A673 (cell line): ENCODE data around the gene AHCYL2. TPM values are rescaled to one million over a fixed set of nuclear protein-coding genes. Genes with fewer than 3 reads are reported as not detected.
"Not testable (repeated sequence)": the region's sequence is repeated elsewhere in the genome, so short reads cannot be mapped to it uniquely, and the experiment has no call there.

Experiments
- BruUV-seq: library from RNA; stranded (reverse); fragments of 400-500 nt; replicated peaks from 2 replicates; lab custom pipeline; 2021; lab: Mats Ljungman, UMichigan
- CTCF ChIA-PET: fragments of 300-600 bp; sonication (Branson Sonifier 250); formaldehyde crosslinking; loops from one replicate; lab custom pipeline; 2022; ENCODE audit warnings: antibody characterized with exemption; lab: Charles Lee
- POLR2A ChIA-PET: fragments of 300-600 bp; sonication (Branson Sonifier 250); formaldehyde crosslinking; loops from one replicate; lab custom pipeline; 2022; ENCODE audit warnings: antibody characterized with exemption; ENCODE audit not compliant: low non-redundant PET; lab: Charles Lee
- DNase-seq: peaks from one replicate; pipeline ENCODE4 v3.0.0-alpha.2; 2015; ENCODE audit warnings: low spot score
- H3K27ac ChIP-seq: fragments of 200-600 bp; sonication (generic); 2 replicates; pipeline ENCODE4 v1.5.1; 2016; ENCODE audit warnings: mixed run types, low read depth, mild to moderate bottlenecking, mixed read lengths, antibody characterized with exemption, low read length; ENCODE audit not compliant: poor library complexity, severe bottlenecking
- H3K27me3 ChIP-seq: fragments of 200-600 bp; sonication (generic); replicated peaks from 2 replicates; pipeline ENCODE4 v1.6.1; 2017; ENCODE audit warnings: mixed run types, low read depth, mild to moderate bottlenecking, mixed read lengths, antibody characterized with exemption, low read length; ENCODE audit not compliant: insufficient read depth, poor library complexity
- H3K36me3 ChIP-seq: fragments of 200-600 bp; sonication (generic); 2 replicates; pipeline ENCODE4 v1.6.1; 2016; ENCODE audit warnings: mixed run types, mild to moderate bottlenecking, mixed read lengths, antibody characterized with exemption, low read length; ENCODE audit not compliant: insufficient read depth, poor library complexity, severe bottlenecking
- H3K4me1 ChIP-seq: fragments of 200-600 bp; sonication (generic); 2 replicates; pipeline ENCODE4 v1.6.1; 2017; ENCODE audit warnings: mixed run types, mild to moderate bottlenecking, mixed read lengths, antibody characterized with exemption, low read length; ENCODE audit not compliant: insufficient read depth, poor library complexity, severe bottlenecking
- H3K4me3 ChIP-seq: fragments of 200-600 bp; sonication (generic); 2 replicates; pipeline ENCODE4 v1.5.1; 2016; ENCODE audit warnings: low read depth, mixed run types, mild to moderate bottlenecking, mixed read lengths, low read length; ENCODE audit not compliant: poor library complexity, severe bottlenecking
- H3K9me3 ChIP-seq: fragments of 200-600 bp; sonication (generic); 2 replicates; pipeline ENCODE4 v1.6.1; 2016; ENCODE audit warnings: mixed run types, low read depth, mild to moderate bottlenecking, mixed read lengths, antibody characterized with exemption, low read length; ENCODE audit not compliant: poor library complexity, severe bottlenecking
- CTCF ChIP-seq: fragments of 300-800, 200-600 bp; sonication (generic); conservative IDR thresholded peaks from 2 replicates; pipeline ENCODE4 v1.5.1; 2017; ENCODE audit warnings: low read depth, mild to moderate bottlenecking, antibody characterized with exemption, low read length, moderate library complexity, mixed read lengths
- EZH2 ChIP-seq: fragments of 200-600 bp; sonication (generic); IDR thresholded peaks from 2 replicates; pipeline ENCODE4 v1.6.1; 2017; ENCODE audit warnings: borderline replicate concordance, low read depth, mild to moderate bottlenecking, mixed read lengths, antibody characterized with exemption, low read length; ENCODE audit not compliant: poor library complexity, severe bottlenecking
- intact Hi-C: fragments of 100-400 bp; cut with micrococcal nuclease; formaldehyde crosslinking; loops from one replicate; pipeline ENCODE4 v1.10.0; 2022; ENCODE audit not compliant: unreplicated experiment
- total RNA-seq: library from RNA; stranded (reverse); gene quantifications from 2 replicates; pipeline ENCODE4 v1.2.3, GENCODE V29; 2021

AHCYL2 gene
- total RNA-seq, 1 experiment from 2014 or later, result 35.2 TPM

- intact Hi-C loops, result no loop called here
- H3K27me3 ChIP-seq, result no peaks in the 10 kb centered on the region
- POLR2A ChIA-PET, result no interaction called here
- H3K4me3 ChIP-seq, result no peak overlapping the region
- no peaks in the 10 kb centered on the region for H3K9me3 ChIP-seq
- peaks cover 13% of the 10 kb centered on the region for H3K4me1 ChIP-seq
- CTCF ChIA-PET, result interaction anchor here (1.3 kb wide), 1 partner anchor 25 kb away, joined by 5 read pairs; no protein-coding TSS in a partner anchor
- no peaks in the 10 kb centered on the region for H3K36me3 ChIP-seq
- TF ChIP-seq EZH2 (no peak), CTCF (peak; percentile 39)
- DNase-seq, result peak; percentile 23
- no peak overlapping the region for H3K27ac ChIP-seq
- BruUV-seq, result no TSS peak
Observed at GRCh38 chr7:129401967-129402860, 177.4 kb downstream of the AHCYL2 start.

GRCh38 chr7:129405527-129405926 is 180.7 kb downstream of the AHCYL2 start:
- BruUV-seq, result no TSS peak
- H3K36me3 ChIP-seq, result no peaks in the 10 kb centered on the region
- no peaks in the 10 kb centered on the region for H3K9me3 ChIP-seq
- ChIA-PET CTCF (interaction anchor here (0.5 kb wide), 1 partner anchor 69 kb away, joined by 3 read pairs; no protein-coding TSS in a partner anchor), POLR2A (no interaction called here)
- TF ChIP-seq CTCF (no peak), EZH2 (no peak)
- DNase-seq, result no peak
- H3K4me3 ChIP-seq, result no peak overlapping the region
- no peak overlapping the region for H3K27ac ChIP-seq
- peaks cover 13% of the 10 kb centered on the region for H3K4me1 ChIP-seq
- no peaks in the 10 kb centered on the region for H3K27me3 ChIP-seq
- intact Hi-C loops, result no loop called here

- BruUV-seq, H3K4me3 ChIP-seq, POLR2A ChIA-PET, H3K27ac ChIP-seq, H3K36me3 ChIP-seq, CTCF ChIA-PET, DNase-seq, H3K27me3 ChIP-seq, H3K4me1 ChIP-seq, H3K9me3 ChIP-seq, intact Hi-C loops: not testable (repeated sequence)
Observed at GRCh38 chr7:129410238-129410637, 185.4 kb downstream of the AHCYL2 start.
